Measurements from ENCODE around the gene FDX1.

DNA sequence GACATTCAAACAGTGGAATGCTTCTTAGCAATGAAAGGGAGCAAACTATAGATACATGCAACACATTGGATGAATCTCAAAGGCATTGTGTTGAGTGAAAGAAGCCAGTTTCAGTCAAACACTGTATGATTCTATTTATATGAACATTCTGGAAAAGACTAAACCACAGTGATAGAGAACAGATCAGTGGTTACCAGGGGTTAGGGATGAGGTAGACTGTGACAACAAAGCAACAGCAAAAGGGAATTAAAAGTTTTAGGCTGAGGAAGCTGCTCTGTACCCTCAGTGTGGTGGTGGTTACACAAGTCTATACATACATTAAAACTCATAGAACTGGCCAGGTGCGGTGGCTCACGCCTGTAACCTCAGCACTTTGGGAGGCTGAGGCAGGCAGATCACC, 23.0 kb downstream of the FDX1 start:
- TF ChIP-seq, protein P1, sequence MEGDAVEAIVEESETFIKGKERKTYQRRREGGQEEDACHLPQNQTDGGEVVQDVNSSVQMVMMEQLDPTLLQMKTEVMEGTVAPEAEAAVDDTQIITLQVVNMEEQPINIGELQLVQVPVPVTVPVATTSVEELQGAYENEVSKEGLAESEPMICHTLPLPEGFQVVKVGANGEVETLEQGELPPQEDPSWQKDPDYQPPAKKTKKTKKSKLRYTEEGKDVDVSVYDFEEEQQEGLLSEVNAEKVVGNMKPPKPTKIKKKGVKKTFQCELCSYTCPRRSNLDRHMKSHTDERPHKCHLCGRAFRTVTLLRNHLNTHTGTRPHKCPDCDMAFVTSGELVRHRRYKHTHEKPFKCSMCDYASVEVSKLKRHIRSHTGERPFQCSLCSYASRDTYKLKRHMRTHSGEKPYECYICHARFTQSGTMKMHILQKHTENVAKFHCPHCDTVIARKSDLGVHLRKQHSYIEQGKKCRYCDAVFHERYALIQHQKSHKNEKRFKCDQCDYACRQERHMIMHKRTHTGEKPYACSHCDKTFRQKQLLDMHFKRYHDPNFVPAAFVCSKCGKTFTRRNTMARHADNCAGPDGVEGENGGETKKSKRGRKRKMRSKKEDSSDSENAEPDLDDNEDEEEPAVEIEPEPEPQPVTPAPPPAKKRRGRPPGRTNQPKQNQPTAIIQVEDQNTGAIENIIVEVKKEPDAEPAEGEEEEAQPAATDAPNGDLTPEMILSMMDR (IDR thresholded peaks at IDR 0.05; ENCODE audit: poor library complexity, severe bottlenecking), result no peak
- no peak for TF ChIP-seq EP300 (conservative IDR thresholded peaks at IDR 0.05; ENCODE audit: poor library complexity, severe bottlenecking)
- no peak for TF ChIP-seq TAF1 (IDR thresholded peaks at IDR 0.05; ENCODE audit: low read depth)
- no peak for TF ChIP-seq EZH2 (IDR thresholded peaks at IDR 0.05; ENCODE audit: borderline replicate concordance, insufficient read depth, low read length, poor library complexity, severe bottlenecking)
- TF ChIP-seq POLR2AphosphoS5 (IDR thresholded peaks at IDR 0.05), result no peak
- no peak for TF ChIP-seq RAD21 (conservative IDR thresholded peaks at IDR 0.05)
- TF ChIP-seq MXI1 (conservative IDR thresholded peaks at IDR 0.05; ENCODE audit: poor library complexity, severe bottlenecking), result no peak

Data from neural cell (in vitro differentiated cells).